Ascending aorta (tissue), 2 donors: ENCODE results near the gene ACOXL. TPM values are rescaled to one million over a fixed set of nuclear protein-coding genes. Genes with fewer than 3 reads are reported as not detected.

Source experiments
- DNase-seq, 2 donors: peaks; one replicate each; pipeline ENCODE4 v3.0.0-alpha.2; 2019; ENCODE audit warnings: low spot score in 2 of 2
- H3K27ac ChIP-seq, 2 donors: fragments of 200-600 bp; sonication (generic); one replicate each; pipeline ENCODE4 v1.5.1; 2016 to 2017; ENCODE audit warnings: mild to moderate bottlenecking in 1 of 2
- H3K27me3 ChIP-seq: fragments of 200-600 bp; sonication (generic); one replicate; pipeline ENCODE4 v1.5.1; 2017
- H3K36me3 ChIP-seq, 2 donors: fragments of 200-600 bp; sonication (generic); one replicate each; pipeline ENCODE4 v1.5.1; 2016
- H3K4me1 ChIP-seq, 2 donors: fragments of 200-600 bp; sonication (generic); one replicate each; pipeline ENCODE4 v1.5.1; 2016 to 2017; ENCODE audit warnings: mild to moderate bottlenecking in 1 of 2
- H3K4me3 ChIP-seq, 2 donors: fragments of 200-600 bp; sonication (generic); one replicate each; pipeline ENCODE4 v1.5.1; 2016 to 2017; ENCODE audit warnings: mild to moderate bottlenecking in 1 of 2
- H3K9me3 ChIP-seq, 2 donors: fragments of 200-600 bp; sonication (generic); one replicate each; pipeline ENCODE4 v1.5.1; 2016
- intact Hi-C: fragments of 100-400 bp; cut with DNase I; formaldehyde crosslinking; loops from one replicate; pipeline ENCODE4 v1.15.1; 2023
- total RNA-seq: library from RNA; depleted of rRNA; stranded (reverse); fragments of >200 nt; gene quantifications from one replicate; pipeline ENCODE4 v1.1.0, GENCODE V29; 2016
- TF ChIP-seq, protein P1 (sequence below), 3 experiments: fragments of 200-600 bp in 2 of 3; fragments of 450-650 bp in 1 of 3; sonication (generic) in 2 of 3; IDR thresholded peaks; one replicate each; pipeline ENCODE4 v1.5.1; 2016 to 2019; ENCODE audit warnings: antibody characterized with exemption in 3 of 3, mild to moderate bottlenecking in 1 of 3, moderate library complexity in 1 of 3

Gene ACOXL
- total RNA-seq, 1 donor from 2014 or later = not detected

DNA sequence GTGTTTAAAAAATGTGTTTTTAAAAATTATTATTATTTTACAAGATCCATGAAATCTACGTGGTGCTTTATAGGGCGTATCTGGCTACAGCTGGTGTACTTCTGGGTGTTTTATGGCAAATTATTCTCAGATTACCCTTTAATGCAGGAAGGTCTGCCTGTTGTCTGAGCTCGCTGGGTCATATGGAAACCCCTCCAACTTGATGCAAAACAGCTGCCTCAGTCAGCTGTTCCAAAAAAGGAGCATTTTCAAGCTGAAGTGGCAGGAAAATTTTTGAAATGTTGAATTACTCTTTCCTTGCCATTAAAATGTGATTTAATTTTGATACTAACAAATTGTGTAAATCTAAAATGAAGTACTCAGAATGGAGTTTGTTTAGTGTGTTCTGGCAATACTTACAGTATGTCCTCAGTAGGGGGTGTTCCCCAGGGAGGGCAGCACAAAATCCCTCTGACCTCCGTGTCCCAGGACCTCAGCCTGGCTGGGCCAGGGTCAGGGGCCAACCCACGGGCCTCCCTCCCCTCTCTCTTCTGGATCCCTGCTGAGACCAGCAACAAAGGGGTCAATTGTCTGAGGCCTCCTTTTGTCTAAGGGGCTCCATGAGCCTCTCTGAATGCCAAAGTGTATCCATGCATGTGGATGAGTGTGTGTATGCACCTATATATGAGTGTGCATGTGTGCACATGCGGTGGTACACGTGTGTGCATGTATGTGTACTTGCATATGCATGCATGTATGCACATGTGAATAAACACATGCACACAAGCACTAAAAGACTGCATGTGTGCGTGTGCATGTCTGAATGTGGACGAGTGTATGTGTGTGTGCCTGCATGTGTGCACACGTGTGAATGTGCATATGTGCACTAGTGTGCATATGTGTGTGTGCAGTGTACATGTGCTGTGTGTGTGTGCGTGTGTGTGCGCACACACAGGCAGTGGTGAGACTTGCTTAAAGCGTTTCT, 105.4 kb downstream of the ACOXL start:
- Histone ChIP-seq H3K9me3 (no peaks in the 10 kb centered on the region), H3K27ac (no peak overlapping the region), H3K4me1 (no peaks in the 10 kb centered on the region), H3K4me3 (no peak overlapping the region), H3K27me3 (no peaks in the 10 kb centered on the region), H3K36me3 (no peaks in the 10 kb centered on the region)
- no peak for DNase-seq
- intact Hi-C loops = no loop called here
- TF ChIP-seq, protein P1, sequence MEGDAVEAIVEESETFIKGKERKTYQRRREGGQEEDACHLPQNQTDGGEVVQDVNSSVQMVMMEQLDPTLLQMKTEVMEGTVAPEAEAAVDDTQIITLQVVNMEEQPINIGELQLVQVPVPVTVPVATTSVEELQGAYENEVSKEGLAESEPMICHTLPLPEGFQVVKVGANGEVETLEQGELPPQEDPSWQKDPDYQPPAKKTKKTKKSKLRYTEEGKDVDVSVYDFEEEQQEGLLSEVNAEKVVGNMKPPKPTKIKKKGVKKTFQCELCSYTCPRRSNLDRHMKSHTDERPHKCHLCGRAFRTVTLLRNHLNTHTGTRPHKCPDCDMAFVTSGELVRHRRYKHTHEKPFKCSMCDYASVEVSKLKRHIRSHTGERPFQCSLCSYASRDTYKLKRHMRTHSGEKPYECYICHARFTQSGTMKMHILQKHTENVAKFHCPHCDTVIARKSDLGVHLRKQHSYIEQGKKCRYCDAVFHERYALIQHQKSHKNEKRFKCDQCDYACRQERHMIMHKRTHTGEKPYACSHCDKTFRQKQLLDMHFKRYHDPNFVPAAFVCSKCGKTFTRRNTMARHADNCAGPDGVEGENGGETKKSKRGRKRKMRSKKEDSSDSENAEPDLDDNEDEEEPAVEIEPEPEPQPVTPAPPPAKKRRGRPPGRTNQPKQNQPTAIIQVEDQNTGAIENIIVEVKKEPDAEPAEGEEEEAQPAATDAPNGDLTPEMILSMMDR (IDR thresholded peaks at IDR 0.05) = no peak

DNA sequence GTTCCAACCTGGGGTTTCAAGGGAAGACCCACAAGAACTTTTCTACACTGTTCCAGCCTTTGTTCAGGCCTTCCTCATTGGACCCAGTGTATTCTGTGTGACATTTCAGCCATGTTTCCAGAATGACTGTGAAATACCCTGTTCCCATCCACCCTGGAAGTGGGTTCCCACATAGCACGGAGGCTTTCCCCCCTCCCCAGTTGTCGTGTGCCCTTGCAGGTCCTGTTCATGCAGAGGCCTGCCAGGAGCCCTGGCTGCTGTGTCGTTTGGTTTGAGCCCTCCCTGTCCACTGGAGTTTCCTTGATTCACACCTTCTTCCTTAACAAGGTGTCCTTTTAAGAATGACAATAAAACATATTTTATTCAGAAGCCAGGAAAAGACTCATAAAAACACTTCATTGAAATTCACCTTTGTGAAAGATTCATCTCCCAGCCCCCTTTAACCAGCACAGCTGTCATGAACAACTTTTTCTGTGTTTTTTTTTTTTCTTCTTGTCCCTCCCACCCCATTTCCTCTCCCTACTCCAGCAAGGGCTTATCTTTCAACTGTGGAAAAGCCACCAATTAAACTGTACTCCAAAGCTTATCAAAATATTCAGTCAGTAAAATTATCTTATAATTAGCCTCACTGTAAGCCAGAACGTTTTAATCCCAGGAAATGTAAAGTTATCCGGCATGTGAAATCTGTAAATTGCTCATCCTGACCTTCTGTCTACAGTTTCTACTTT, 106.4 kb downstream of the ACOXL start:
- Histone ChIP-seq H3K4me3 (no peak overlapping the region), H3K27ac (no peak overlapping the region), H3K4me1 (no peaks in the 10 kb centered on the region), H3K36me3 (no peaks in the 10 kb centered on the region), H3K27me3 (no peaks in the 10 kb centered on the region), H3K9me3 (no peaks in the 10 kb centered on the region)
- TF ChIP-seq, protein P1 (IDR thresholded peaks at IDR 0.05) = no peak
- intact Hi-C loops = no loop called here
- no peak for DNase-seq

DNA sequence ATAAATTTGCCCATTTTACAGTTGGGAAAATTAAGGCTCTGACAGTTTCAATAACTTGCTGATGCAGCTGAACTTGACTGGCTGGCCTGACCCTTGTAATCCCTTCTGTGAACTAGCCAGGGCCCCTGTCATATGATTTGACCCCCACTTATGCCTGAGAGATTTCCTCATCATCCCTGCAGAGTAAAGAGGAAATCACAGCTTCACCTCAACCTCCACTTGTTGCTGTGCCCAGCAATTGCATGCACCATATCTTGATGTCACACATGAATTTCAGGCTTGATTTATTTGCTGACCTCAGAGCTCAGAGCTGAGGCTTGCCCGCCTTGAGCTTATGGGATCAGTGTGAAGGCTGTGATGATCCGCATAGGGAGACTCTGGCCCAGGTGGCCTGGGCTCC, 108.1 kb downstream of the ACOXL start:
- TF ChIP-seq, protein P1 (IDR thresholded peaks at IDR 0.05) = no peak
- H3K27ac ChIP-seq = no peak overlapping the region
- no peak overlapping the region for H3K4me3 ChIP-seq
- H3K9me3 ChIP-seq = no peaks in the 10 kb centered on the region
- H3K27me3 ChIP-seq = no peaks in the 10 kb centered on the region
- no peaks in the 10 kb centered on the region for H3K36me3 ChIP-seq
- DNase-seq = no peak
- H3K4me1 ChIP-seq = no peaks in the 10 kb centered on the region
- intact Hi-C loops = no loop called here

DNA sequence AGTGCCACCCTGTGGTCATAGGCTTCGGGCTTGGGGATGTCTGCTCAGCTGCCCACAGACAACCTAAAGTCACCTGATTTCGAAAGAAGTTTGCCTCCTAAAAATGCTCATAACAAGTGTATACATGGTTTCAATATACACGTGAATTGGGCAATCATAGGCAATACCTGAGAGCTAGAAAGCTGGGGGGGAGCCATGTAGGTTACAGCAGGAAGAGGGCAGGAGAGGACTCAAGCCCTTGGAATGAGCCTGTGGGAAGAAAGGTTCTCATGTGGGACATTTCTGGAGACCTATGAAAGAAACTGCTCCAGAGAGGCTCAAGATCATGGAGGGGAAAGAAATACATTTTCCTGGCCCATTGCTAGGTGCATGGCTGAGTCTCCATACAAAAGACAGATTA, 109.7 kb downstream of the ACOXL start:
- TF ChIP-seq, protein P1 (IDR thresholded peaks at IDR 0.05) = no peak
- DNase-seq = no peak
- H3K27ac ChIP-seq = no peak overlapping the region

DNA sequence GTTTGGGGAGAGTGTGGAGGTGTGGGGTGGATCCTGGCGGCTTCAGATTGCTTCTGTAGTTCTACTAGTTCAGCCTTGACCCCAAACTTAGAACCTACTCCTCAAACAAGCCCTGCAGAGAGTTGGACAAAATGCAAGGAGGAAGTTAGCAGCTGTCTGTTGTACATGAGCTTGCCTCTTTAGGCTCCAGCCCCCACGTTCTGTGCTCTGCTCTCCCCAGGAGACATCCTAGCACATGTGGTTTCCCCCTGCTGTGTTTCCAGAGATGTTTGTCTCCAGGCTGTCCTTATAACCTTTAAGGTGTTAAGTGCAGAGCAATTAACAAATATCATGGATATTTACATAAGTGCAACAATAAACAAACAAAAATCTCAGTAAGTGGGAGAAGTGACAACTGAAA, 111.1 kb downstream of the ACOXL start:
- DNase-seq = no peak
- H3K36me3 ChIP-seq = no peaks in the 10 kb centered on the region
- H3K9me3 ChIP-seq = no peaks in the 10 kb centered on the region
- TF ChIP-seq, protein P1 (IDR thresholded peaks at IDR 0.05) = no peak
- intact Hi-C loops = no loop called here
- no peaks in the 10 kb centered on the region for H3K27me3 ChIP-seq
- no peak overlapping the region for H3K27ac ChIP-seq
- no peaks in the 10 kb centered on the region for H3K4me1 ChIP-seq
- no peak overlapping the region for H3K4me3 ChIP-seq

More for the DNA sequence above, 109.7 kb downstream of the ACOXL start:
- Histone ChIP-seq H3K27me3 (no peaks in the 10 kb centered on the region), H3K9me3 (no peaks in the 10 kb centered on the region), H3K4me1 (no peaks in the 10 kb centered on the region), H3K4me3 (no peak overlapping the region), H3K36me3 (no peaks in the 10 kb centered on the region)
- intact Hi-C loops = no loop called here
